Activated naive CD8-positive, alpha-beta T cell treated with anti-CD3 and anti-CD28 coated beads, Interleukin-2, amount 10 ng/mL, durations not matched to agents 7 days and 5 days (primary cell): ENCODE measurements around the gene RHOT1. TPM values are rescaled to one million over a fixed set of nuclear protein-coding genes. Genes with fewer than 3 reads are reported as not detected.
"Not testable (repeated sequence)": the region's sequence is repeated elsewhere in the genome, so short reads cannot be mapped to it uniquely, and the experiment has no call there.

Experiments
- ATAC-seq: fragments of 150-1000 bp; cut with Tn5 transposase; one replicate; pipeline ENCODE4 v1.10.0; 2021; ENCODE audit warnings: low read depth, moderate library complexity
- POLR2A ChIA-PET: fragments of 350-600 bp; sonication (Branson Sonifier 250); formaldehyde crosslinking; loops from one replicate; lab custom pipeline; 2021; ENCODE audit warnings: antibody characterized with exemption; lab: Charles Lee
- DNase-seq: peaks from one replicate; pipeline ENCODE4 v3.0.0; 2021
- H3K27ac Mint-ChIP-seq: one replicate; pipeline ENCODE4 v1.8.0; 2022; ENCODE audit warnings: mild to moderate bottlenecking, mixed read lengths
- H3K27me3 Mint-ChIP-seq: one replicate; pipeline ENCODE4 v1.8.0; 2022; ENCODE audit warnings: mild to moderate bottlenecking, moderate library complexity, mixed read lengths
- H3K36me3 Mint-ChIP-seq: one replicate; pipeline ENCODE4 v1.8.0; 2021; ENCODE audit warnings: mild to moderate bottlenecking, mixed read lengths
- H3K4me1 Mint-ChIP-seq: one replicate; pipeline ENCODE4 v1.8.0; 2021; ENCODE audit warnings: mixed read lengths
- H3K4me3 Mint-ChIP-seq: one replicate; pipeline ENCODE4 v1.8.0; 2022; ENCODE audit warnings: mild to moderate bottlenecking, moderate library complexity, mixed read lengths
- H3K9me3 Mint-ChIP-seq: one replicate; pipeline ENCODE4 v1.8.0; 2021; ENCODE audit warnings: mixed read lengths
- total RNA-seq, 2 experiments: library from RNA; stranded (reverse); gene quantifications; one replicate each; pipeline ENCODE4 v1.2.3, GENCODE V29; 2021

RHOT1 gene
- total RNA-seq, result 10 to 100 TPM; 29.8 to 30.0 TPM

DNA sequence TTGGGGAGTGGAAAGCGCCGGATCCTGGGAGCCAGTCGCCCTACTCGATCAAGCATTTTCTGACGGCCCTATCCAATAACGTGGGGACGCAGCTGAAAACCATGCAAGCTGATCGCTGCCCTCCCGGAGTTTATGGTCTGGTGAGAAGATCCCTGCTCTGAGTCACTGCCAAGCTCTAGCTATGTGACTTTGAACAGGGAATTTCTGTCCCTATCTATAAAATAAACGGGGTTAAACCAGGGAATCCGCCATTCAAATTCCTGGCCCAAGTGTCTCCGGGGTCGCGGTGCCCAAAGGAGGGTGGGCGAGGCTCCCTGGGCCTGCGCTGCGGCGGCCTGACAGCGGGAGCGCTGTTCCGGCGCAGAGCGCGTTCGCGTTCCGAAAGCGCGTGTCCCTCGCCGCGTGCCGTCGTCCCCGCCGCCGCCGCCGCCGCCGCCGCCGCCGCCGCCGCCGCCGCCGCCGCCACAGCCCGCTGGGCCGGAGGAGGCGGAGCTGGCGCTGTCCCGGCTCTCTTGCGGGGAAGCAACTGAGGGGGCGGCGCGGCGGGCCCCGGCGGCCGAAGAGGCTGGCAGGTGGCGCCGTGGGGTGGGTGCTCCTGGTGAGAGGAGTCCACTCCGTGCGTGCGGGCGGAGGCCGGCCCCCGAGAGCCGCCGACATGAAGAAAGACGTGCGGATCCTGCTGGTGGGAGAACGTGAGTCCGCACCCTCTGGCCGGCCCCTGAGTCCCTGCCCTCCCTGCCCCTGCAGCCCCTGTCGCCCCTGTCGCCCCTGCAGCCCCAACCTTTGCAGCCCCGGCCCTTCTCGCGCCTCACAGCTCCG lies at the start of gene RHOT1:
TSS of gene RHOT1 (plus strand) at position 465 of the 819 bp plus-strand sequence. CDS start at position 656, 191 bp downstream.
- H3K9me3 Mint-ChIP-seq, result no peaks in the 10 kb centered on the region
- POLR2A ChIA-PET, result interaction anchor here (0.6 to 3.9 kb wide), 5 partner anchors 13 to 205 kb away, joined by 3 to 18 read pairs (median 4); partner anchors contain the start of genes LRRC37B and SUZ12
- H3K27ac Mint-ChIP-seq, result peak within 1 kb of the TSS; percentile 90
- H3K4me1 Mint-ChIP-seq, result peaks cover 23% of the 10 kb centered on the region
- peaks cover 3% of the 10 kb centered on the region for H3K36me3 Mint-ChIP-seq
- DNase-seq (peak; percentile 88), ATAC-seq (peak; percentile 69)
- H3K4me3 Mint-ChIP-seq, result peak within 1 kb of the TSS; percentile 100
- no peaks in the 10 kb centered on the region for H3K27me3 Mint-ChIP-seq

DNA sequence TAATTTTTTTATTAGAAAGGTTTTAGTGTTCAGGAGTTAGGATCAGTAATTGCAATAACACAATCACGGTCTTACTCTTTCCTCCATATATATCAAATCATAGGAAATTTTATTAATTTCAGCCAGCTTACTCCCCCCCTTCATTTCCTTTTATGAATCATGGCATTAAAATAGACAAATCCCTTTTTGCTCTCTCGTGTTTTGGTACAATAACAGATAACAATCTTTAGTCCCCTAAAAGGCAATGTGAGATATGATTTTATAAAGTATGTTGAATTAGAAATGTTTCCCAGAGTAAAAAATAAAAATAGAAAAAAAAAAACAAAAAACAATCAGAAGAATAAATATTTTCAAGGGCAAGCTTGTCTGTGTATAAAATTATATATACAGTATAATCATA lies 42.6 kb upstream of the RHOT1 start:
- POLR2A ChIA-PET, result no interaction called here
- no peak for ATAC-seq
- H3K9me3 Mint-ChIP-seq, result no peaks in the 10 kb centered on the region

DNA sequence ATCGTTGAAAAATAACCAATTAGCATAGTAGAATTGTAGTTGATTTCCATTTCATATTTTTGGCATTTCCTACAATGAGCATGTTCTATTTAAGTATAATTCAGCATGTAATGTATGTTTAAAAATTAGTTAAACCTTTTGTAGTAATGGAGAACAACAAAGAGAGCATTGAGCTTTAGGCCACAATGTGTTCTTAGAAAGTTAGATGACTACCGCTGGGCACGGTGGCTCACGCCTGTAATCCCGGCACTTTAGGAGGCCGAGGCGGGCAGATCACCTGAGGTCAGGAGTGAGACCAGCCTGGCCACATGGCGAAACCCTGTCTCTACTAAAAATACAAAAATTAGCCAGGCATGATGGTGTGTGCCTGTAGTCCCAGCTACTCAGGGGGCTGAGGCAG lies 42.0 kb upstream of the RHOT1 start:
- ATAC-seq, H3K27ac Mint-ChIP-seq, H3K9me3 Mint-ChIP-seq, DNase-seq, POLR2A ChIA-PET, H3K27me3 Mint-ChIP-seq, H3K36me3 Mint-ChIP-seq, H3K4me3 Mint-ChIP-seq: not testable (repeated sequence)
- H3K4me1 Mint-ChIP-seq, result peaks cover 21% of the 10 kb centered on the region

More for the DNA sequence above, 42.6 kb upstream of the RHOT1 start:
- DNase-seq, result no peak
- H3K4me3 Mint-ChIP-seq, result no peak overlapping the region
- no peaks in the 10 kb centered on the region for H3K36me3 Mint-ChIP-seq
- no peaks in the 10 kb centered on the region for H3K27me3 Mint-ChIP-seq
- no peak overlapping the region for H3K27ac Mint-ChIP-seq
- H3K4me1 Mint-ChIP-seq, result peaks cover 19% of the 10 kb centered on the region

DNA sequence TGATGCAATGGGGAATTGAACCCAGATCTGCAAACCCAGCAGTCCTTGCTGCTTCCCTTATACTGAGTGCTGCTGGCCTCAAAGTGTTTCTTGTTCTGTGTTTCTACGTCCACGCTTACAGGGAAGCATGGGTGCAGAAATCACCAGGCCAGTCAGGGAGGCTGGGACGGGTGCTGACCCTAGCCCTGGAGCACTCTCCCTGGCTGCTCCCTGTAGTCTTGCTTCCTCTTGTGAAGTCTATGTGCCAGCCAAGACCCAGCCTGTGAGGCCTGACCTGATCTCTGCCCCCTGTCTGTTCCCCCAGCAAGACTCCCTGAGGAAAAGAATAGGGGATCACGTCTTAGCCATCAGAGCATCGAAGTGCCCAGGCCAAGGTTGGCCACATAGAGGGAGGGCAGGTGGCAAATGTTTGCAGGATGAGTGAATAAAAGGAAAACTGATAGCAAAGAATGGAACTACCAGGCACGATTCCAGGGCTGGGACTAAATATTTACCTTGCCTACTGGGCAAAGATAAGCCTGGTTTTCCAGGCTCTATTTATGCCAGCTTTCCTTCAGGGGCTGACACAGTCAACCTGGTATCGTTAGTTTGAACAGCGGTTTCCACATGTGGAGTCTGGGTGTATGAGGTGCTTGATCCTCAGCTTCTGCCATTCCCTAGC lies 41.2 kb upstream of the RHOT1 start:
- POLR2A ChIA-PET, result no interaction called here
- DNase-seq, result no peak
- no peak for ATAC-seq
- Mint-ChIP-seq H3K27me3 (no peaks in the 10 kb centered on the region), H3K4me3 (no peak overlapping the region), H3K27ac (no peak overlapping the region), H3K9me3 (no peaks in the 10 kb centered on the region), H3K36me3 (no peaks in the 10 kb centered on the region), H3K4me1 (peaks cover 26% of the 10 kb centered on the region)

DNA sequence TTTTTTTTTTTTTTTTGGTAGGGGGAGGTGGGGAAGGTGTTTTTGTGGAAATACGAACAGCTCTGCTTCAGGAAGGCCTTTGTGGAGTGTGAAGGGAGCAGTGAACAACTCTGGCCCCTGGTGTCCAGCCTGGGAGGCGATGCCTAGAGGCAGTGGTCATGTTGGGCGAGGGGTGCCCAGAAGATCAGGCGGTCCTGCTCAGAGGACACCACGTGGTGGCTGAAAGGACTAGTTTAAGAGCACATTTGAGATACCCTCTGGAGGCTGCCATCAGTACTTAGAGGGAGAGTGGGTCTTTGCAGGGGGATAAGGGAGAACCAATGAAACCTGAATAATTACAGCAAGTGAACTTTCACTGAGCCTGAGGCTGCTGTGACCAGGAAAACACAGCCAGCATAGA lies 40.1 kb upstream of the RHOT1 start:
- H3K9me3 Mint-ChIP-seq, result no peaks in the 10 kb centered on the region
- no peak for ATAC-seq
- POLR2A ChIA-PET, result interaction anchor here (3.9 kb wide), 1 partner anchor 26 kb away, joined by 34 read pairs; no protein-coding TSS in a partner anchor
- H3K4me1 Mint-ChIP-seq, result peaks cover 32% of the 10 kb centered on the region
- H3K36me3 Mint-ChIP-seq, result no peaks in the 10 kb centered on the region
- no peaks in the 10 kb centered on the region for H3K27me3 Mint-ChIP-seq
- no peak for DNase-seq
- no peak overlapping the region for H3K4me3 Mint-ChIP-seq
- H3K27ac Mint-ChIP-seq, result no peak overlapping the region

DNA sequence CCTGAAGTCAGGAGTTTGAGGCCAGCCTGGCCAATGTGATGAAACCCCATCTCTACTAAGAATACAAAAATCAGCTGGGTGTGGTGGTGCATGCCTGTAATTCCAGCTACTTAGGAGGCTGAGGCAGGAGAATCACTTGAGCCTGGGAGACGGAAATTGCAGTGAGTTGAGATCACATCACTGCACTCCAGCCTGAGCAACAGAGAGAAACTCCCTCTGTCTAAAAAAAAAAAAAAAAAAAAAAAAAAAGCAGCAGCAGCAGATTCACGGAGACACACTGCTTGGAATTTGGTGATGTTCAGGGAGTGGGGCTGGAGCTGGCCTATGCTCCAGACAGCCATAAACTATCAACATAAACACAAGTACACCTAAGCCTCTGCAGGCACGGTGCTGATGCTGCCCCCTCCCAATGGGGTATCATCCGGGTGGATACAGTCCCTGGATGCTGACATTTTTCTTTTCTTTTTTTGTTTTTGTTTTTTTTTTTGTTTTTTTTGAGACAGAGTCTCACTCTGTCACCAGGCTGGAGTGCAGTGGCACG lies 39.6 kb upstream of the RHOT1 start:
- Mint-ChIP-seq H3K36me3 (no peaks in the 10 kb centered on the region), H3K4me3 (no peak overlapping the region), H3K27ac (no peak overlapping the region), H3K9me3 (no peaks in the 10 kb centered on the region), H3K4me1 (peaks cover 36% of the 10 kb centered on the region), H3K27me3 (no peaks in the 10 kb centered on the region)
- DNase-seq (no peak), ATAC-seq (no peak)
- POLR2A ChIA-PET, result interaction anchor here (3.9 kb wide), 1 partner anchor 25 kb away, joined by 34 read pairs; no protein-coding TSS in a partner anchor

DNA sequence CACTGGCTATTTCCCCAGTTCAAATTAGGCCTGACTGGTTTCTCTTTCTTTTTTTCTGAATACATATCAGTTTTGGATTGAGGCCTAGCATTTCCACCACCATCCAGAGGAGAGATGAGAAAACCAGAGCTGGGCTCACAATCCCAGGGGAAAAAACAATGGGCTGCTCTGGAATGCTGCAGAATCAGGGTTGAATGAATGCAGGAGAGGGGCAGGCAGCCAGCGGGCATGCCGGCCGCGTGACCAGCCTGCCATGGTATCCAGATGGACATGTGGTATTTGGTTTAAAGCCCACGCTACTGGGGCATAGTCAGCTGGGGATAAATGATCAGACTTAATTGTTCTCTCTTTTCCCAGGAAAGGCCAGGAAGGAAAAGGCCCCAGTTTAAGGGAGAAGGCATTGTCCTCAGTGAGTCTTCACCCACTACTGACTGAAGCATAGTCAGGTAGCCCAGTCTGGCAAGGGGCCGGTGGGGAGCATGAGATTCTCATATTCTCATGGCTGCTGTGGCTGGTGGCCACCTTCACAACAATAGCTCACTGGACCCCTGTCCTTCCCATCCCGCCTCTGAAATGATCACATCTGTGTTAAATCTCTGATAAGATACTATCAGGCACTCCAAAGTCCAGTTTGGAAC lies 38.7 kb upstream of the RHOT1 start:
- Mint-ChIP-seq H3K27me3 (no peaks in the 10 kb centered on the region), H3K27ac (peak overlapping the region; percentile 94), H3K4me3 (peak overlapping the region; percentile 78), H3K9me3 (no peaks in the 10 kb centered on the region), H3K36me3 (no peaks in the 10 kb centered on the region), H3K4me1 (peaks cover 38% of the 10 kb centered on the region)
- POLR2A ChIA-PET, result interaction anchor here (1.0 to 3.9 kb wide), 3 partner anchors 24 to 96 kb away, joined by 4 to 34 read pairs (median 11); partner anchors contain the start of gene LRRC37B
- ATAC-seq (peak; percentile 15), DNase-seq (no peak)

DNA sequence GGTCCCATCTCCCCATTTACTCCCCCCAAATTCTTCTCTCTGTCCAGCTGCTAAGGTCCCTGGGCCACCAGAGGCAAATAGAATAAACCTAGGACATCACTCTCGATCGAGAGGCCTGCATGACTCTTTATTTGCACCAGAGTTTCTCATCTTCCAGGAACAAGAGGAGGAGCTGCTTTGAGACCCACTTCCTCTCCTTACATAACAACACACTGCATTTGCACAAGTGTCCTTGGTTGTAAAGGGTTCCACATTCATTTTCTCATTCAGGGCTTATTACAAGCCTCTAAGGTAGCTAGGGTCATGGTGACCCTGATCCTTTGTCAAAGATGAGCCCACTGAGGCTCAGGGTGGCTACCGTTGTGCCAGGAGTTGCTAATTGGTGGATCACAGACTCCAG lies 38.1 kb upstream of the RHOT1 start:
- POLR2A ChIA-PET, result interaction anchor here (0.8 to 3.9 kb wide), 4 partner anchors 19 to 96 kb away, joined by 3 to 34 read pairs (median 8); partner anchors contain the start of gene LRRC37B
- H3K27me3 Mint-ChIP-seq, result no peaks in the 10 kb centered on the region
- peaks cover 38% of the 10 kb centered on the region for H3K4me1 Mint-ChIP-seq
- no peaks in the 10 kb centered on the region for H3K36me3 Mint-ChIP-seq
- peak overlapping the region; percentile 78 for H3K4me3 Mint-ChIP-seq
- ATAC-seq (peak; percentile 77), DNase-seq (no peak)
- peak overlapping the region; percentile 94 for H3K27ac Mint-ChIP-seq
- H3K9me3 Mint-ChIP-seq, result no peaks in the 10 kb centered on the region

DNA sequence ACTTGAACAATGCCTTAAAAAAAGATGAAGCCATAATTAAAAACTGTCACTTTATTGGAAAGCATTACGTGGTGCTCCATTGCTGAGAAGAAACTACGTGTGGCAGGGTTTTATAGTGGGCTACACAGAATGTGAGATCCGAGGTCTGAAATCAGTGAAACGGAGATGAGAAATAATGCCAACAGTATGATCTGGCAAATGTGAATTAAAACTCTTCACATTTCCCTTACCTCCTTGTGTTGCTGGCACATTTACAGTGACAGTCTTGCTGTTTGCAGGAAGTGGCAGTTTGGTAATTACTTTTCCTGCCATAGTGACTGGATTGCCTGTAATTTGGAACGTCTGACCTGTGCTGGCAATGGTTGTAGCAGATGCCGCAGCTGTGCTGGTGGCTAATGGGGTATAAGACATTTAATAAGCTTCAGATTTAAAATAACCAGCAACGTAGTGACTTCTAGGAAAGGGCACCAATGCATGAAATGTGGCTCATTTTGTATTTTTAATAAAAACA lies 35.8 kb upstream of the RHOT1 start:
- not testable (repeated sequence) for DNase-seq, ATAC-seq, H3K36me3 Mint-ChIP-seq, H3K9me3 Mint-ChIP-seq, H3K27me3 Mint-ChIP-seq
- H3K4me3 Mint-ChIP-seq, result peak overlapping the region; percentile 72
- H3K4me1 Mint-ChIP-seq, result peaks cover 39% of the 10 kb centered on the region
- POLR2A ChIA-PET, result interaction anchor here (1.0 kb wide), 1 partner anchor 20 kb away, joined by 3 read pairs; no protein-coding TSS in a partner anchor
- peak overlapping the region; percentile 88 for H3K27ac Mint-ChIP-seq

DNA sequence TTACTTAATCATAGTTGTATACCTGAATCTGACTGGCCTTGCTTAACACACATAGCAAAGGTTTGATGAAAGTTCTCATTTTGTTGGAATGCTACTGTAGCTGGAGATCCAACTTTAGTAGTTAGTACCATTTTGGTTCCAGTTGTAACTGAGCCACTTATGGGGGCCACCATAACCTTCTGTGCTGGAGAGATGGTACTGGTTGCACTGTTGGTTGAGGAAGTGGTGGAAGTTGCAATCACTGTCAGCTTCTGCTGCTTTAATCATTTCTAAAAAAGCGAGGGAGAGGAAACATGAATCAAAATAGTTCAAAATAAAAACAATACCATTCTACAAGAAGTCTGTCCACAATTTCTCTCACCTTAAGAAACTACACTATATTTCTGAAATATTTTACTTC lies 35.1 kb upstream of the RHOT1 start:
- H3K27ac Mint-ChIP-seq, result peak overlapping the region; percentile 88
- not testable (repeated sequence) for DNase-seq, H3K27me3 Mint-ChIP-seq, H3K9me3 Mint-ChIP-seq, H3K36me3 Mint-ChIP-seq
- peak; percentile 44 for ATAC-seq
- POLR2A ChIA-PET, result interaction anchor here (1.0 to 2.1 kb wide), 2 partner anchors 19 to 21 kb away, joined by 3 to 7 read pairs; no protein-coding TSS in a partner anchor
- peak overlapping the region; percentile 72 for H3K4me3 Mint-ChIP-seq
- peaks cover 36% of the 10 kb centered on the region for H3K4me1 Mint-ChIP-seq

DNA sequence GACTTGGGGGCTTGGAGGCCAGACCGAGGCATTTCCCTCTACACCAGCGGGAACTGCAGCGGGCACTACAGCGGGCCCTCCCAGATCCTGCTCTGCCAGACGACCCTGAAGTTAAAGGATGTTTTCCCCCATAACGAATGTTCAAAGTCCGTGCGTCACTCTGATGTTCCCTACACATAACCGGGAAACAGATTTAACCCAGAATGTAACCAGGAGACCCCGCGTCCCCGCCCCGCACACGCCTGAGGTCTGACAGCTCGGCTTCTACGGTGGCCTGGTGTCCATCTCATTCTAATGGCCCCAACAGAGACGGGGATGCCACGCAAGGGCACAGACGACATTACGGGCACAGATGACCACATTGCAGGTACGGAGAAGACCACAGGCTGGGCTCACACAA lies 31.7 kb upstream of the RHOT1 start:
- H3K4me1 Mint-ChIP-seq, result peaks cover 31% of the 10 kb centered on the region
- H3K27me3 Mint-ChIP-seq, result no peaks in the 10 kb centered on the region
- no peak overlapping the region for H3K4me3 Mint-ChIP-seq
- H3K9me3 Mint-ChIP-seq, result no peaks in the 10 kb centered on the region
- ATAC-seq (no peak), DNase-seq (no peak)
- no peak overlapping the region for H3K27ac Mint-ChIP-seq
- no peaks in the 10 kb centered on the region for H3K36me3 Mint-ChIP-seq
- POLR2A ChIA-PET, result no interaction called here

DNA sequence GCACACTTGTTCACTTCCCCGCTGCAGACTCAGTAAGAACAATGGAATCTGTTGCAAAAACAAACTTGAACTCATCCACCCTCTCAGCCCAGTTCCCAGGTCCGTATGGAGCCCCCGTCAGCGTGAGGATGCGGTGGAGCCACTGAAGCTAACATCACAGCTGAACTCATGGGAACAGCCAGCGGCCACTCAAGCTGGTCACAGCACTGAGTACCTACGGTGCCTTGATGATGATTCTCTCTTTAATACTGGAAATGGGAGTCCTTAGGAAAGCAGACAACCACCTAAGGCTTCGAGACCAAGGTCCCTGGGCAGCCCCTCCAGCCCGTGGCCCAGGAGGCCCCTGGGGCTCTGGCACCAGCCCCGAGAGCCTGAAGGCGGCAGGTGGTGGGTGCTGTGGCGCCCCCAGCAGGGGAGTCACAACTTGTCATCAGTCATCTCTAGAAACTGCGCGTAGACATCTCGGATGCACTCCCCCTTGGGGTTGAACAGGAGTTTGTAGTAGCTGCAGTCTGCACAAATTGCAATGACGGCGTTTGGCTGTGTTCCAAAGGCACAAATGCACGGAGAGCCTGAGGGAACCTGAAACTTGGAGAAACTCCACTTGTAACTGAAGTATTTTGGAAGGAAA lies 31.0 kb upstream of the RHOT1 start:
- POLR2A ChIA-PET, result interaction anchor here (0.6 to 1.7 kb wide), 2 partner anchors 11 to 17 kb away, joined by 3 to 5 read pairs; no protein-coding TSS in a partner anchor
- ATAC-seq, result peak; percentile 82
- no peak overlapping the region for H3K27ac Mint-ChIP-seq
- DNase-seq, result peak; percentile 65
- H3K27me3 Mint-ChIP-seq, result no peaks in the 10 kb centered on the region
- H3K4me1 Mint-ChIP-seq, result peaks cover 27% of the 10 kb centered on the region
- no peaks in the 10 kb centered on the region for H3K36me3 Mint-ChIP-seq
- H3K9me3 Mint-ChIP-seq, result no peaks in the 10 kb centered on the region
- no peak overlapping the region for H3K4me3 Mint-ChIP-seq
